NCI-H1092 treated with DMSO at 0.1 percent for 48 hours (cell line): ENCODE data around the gene NUP50.

Source experiments
- DNase-seq: peaks from one replicate; lab custom pipeline; 2025; lab: John Stamatoyannopoulos, UW

The NUP50 gene

DNA sequence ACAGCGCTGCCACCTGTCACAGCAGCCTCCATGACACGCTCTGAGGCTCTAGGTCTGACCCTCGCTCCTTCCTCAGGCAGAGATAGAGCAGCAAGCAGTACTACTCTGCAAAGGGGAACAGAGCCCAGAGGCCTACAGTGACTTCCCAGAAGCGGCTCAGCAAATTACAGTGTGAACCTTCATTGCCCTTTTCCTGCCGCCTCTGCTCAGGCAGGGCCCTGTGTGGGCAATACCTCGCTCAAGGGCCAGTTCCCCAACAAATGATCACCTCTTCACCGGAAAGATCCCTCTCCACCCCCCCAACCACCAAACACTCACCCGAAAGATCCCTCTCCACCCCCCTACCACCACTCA, 64.7 kb downstream of the NUP50 start:
- DNase-seq, result no peak

DNA sequence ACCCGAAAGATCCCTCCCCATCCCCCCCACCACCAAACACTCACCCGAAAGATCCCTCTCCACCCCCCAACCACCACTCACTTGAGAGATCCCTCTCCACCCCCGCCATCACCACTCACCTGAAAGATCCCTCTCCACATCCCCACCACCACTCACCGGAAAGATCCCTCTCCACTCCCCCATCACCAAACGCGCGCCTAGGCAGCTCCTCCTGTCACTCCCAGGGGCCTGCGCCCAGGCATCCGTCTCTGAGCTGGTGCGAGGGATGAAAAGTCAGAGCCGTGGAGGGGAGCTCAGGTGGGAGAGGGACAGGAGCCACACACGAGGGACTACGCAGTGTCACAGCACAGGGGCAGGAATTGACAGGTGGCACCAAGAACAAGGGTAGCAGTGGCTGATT, 65.5 kb downstream of the NUP50 start:
- no peak for DNase-seq

DNA sequence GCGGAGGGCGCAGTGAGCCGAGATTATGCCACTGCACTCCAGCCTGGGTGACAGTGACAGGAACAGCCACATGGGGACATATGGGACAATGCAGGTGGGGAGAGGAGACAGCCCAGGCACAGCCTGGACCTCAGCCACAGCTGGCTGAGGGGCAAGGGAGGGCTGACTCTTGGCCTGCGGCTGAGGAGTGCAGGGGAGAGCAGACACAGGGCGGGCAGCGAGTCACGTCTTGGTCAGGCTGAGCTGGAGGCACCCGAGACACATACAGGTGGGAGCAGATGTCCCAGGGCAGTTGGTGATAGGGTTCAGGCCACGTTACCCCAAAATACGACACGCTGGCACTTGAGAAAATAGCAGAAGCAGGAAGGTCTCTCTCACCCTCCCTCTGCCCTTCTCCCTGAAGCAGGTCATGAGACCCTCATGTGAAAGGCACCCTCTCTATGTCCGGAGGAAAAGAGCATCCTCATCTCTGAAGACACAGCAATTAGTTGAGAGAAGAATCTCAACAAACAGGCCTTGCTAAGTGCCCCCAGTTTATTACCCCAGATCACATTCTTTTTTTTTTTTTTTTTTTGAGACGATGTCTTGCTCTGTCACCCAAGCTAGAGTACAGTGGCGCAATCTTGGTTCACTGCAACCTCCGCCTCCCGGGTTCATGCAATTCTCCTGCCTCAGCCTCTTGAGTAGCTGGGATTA, 66.4 kb downstream of the NUP50 start:
- no peak for DNase-seq

DNA sequence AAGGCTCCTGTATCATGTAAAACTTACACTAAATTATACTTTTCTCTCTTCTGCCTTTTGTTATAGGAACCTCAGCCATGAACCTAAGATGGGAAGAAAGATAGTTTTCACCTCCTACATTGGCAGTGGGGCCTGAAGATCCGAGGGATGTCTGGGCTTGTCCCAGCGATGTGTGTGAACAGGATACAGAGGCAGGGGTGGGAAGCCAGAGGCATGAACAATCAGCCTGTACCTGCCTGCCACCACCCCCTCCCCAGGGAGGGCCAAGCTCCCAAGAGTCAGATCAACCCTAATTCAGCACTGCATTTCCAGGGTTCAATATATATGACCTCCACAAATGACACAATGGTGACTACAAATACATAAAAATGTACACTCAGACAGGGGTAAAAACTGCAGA, 67.6 kb downstream of the NUP50 start:
- DNase-seq, result no peak

DNA sequence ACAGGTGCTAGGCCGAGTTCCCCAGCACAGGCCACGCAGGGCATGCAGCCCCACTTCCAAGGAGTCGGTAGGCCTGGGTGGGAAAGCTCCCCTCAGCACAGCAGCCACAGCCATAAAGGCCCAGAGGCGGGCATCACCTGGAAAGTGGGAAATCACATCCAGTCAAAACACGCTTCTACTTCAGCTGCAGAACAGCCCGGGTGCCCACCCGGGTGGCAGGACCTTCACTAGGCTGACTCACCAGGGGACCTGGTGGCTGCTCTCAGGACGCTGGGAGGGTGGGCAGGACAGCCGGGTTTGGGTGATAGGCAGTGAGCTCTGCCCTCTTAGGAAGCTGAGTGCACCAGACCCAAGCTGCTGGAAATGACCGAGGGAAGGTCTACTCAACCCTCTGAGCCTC, 69.7 kb downstream of the NUP50 start:
- no peak for DNase-seq

DNA sequence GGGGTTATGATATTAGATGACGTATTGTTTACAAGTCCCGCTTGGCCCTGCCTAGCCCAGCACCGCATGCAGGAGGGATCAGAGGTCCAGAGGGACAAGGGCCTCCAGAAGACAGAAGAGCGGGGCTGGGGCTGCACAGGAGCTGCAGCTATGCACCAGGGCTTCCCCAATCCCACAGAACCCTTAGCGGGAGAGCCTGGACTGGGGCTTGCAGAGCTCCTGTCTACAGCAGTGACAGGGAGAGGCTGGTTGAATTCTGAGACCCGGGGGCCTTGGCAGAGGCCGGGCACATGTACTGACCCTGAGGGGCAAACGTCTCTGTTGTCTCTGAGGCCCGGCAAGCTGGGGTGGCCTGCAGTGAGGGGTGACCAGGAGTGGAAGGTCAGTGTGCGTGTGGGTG, 70.1 kb downstream of the NUP50 start:
- no peak for DNase-seq

DNA sequence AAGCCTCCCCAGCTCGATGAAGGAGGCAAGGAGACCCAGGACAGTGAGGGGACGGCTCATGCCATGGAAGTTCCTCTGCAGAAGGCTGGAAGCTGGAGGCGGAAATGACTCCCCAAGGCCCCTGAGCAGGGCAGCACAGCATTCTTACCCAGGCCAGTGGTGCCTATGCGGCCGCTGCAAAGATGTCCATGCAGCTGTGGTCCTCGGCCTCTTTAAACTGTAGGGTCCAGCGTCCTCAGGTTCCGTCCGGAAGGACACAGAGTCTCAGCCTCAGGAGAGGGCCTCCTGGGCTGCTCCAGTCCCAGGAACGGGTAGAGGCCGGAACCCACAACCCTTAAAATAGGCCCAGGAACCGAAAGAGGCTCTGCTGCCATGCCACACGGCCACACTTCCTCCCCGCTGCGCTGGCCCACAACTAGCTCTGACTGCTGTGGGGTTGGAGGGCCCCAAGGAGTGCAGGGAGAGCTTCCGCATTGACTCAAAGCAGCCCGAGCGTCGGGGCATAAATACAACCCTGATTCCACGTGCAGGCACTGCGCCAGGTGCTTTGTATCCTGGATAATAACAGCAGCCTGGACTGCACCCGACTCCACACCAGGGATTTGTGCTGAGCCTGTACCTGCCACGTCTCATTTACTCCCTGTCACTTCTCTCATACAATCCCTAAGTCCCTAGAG, 71.5 kb downstream of the NUP50 start:
- no peak for DNase-seq

DNA sequence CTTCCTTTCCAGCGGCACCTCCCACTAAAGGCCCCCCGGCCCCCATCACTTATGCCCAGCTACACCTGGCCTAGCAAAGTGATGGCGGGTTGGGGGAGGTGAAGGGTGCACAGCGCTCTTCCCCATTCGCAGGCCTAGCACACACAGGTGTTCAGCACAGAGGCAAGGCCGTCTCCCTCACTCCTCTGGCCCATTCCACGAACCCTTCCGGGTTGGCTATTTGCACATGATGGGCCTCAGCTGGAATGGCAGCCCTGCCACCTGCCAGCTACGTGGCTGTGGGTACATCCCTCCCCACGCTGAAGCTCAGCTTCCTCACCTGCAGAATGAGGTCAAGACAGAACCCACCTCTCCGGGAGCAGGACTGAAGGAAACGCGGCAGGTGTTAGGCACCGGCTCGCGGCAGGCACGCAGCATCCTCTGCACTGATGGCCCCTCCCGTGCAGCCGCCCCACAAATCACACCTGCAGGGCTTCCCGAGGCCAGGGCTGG, 72.2 kb downstream of the NUP50 start:
- no peak for DNase-seq

DNA sequence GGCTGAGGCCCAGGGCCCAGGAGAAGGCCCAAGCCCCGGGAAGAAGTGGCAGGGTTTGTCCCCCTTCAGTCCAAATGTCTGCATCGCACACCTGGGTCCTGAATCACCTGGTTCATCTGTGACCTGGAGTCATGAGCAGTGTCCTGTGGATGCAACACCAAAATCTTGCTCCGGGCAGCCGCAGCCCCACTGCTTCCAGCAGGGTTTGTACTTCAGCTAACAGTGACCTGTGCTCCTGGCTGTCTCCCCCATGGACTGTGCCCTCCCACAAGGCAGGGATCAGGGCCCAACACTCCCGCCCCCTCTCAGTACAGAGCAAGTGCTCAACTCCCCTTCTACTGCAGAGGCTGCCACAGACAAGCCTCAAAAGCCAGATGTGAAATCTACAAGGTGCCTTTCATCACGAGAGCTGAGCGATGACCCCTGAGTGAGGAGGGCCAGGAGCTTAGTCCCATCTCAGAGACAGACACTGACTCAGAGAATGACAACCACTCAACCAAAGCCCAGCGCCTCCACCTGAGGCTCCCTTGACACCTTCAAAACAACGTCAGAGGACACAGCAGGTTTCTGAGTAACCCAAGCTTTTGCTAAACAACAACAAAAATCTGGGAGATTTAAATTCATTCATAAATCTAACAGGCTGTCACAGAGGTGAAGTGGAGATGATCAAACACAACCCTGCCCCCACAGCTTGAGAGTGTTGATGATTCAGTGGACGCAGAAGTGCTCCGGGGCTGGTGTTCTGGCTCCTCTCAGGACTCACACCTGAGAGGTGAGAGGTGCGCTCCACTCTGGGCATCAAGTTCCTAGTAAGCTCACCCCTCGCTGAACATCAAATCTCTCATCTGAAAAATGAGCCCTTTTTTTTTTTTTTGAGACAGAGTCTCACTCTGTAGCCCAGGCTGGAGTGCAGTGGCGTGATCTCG, 73.6 kb downstream of the NUP50 start:
- no peak for DNase-seq
